MM.1S (cell line): ENCODE measurements around the gene HEPACAM.

ENCODE experiments used
- DNase-seq: peaks from one replicate; pipeline ENCODE4 v3.0.0-alpha.2; 2015
- H2AFZ ChIP-seq: fragments of 300-600 bp; sonication (generic); 2 replicates; pipeline ENCODE4 v1.6.0; 2016; ENCODE audit warnings: antibody characterized with exemption, low read length
- H3F3A ChIP-seq: fragments of 300-600 bp; sonication (generic); 2 replicates; pipeline ENCODE4 v1.6.1; 2016; ENCODE audit warnings: mild to moderate bottlenecking, antibody characterized with exemption, low read length, moderate library complexity, mixed read lengths; ENCODE audit not compliant: insufficient read depth
- H3K27ac ChIP-seq: fragments of 300-600 bp; sonication (generic); 2 replicates; pipeline ENCODE4 v1.5.1; 2016; ENCODE audit warnings: mild to moderate bottlenecking, low read length
- H3K27me3 ChIP-seq: fragments of 300-600 bp; sonication (generic); replicated peaks from 2 replicates; pipeline ENCODE4 v1.6.0; 2016; ENCODE audit warnings: low read length; ENCODE audit not compliant: insufficient read depth
- H3K36me3 ChIP-seq: fragments of 300-600 bp; sonication (generic); replicated peaks from 2 replicates; pipeline ENCODE4 v1.6.1; 2016; ENCODE audit warnings: mild to moderate bottlenecking, low read length, mixed read lengths; ENCODE audit not compliant: insufficient read depth
- H3K4me1 ChIP-seq: fragments of 300-600 bp; sonication (generic); 2 replicates; pipeline ENCODE4 v1.6.1; 2016; ENCODE audit warnings: low read length, mixed read lengths
- H3K4me2 ChIP-seq: fragments of 300-600 bp; sonication (generic); 2 replicates; pipeline ENCODE4 v1.6.0; 2016; ENCODE audit warnings: low read depth, low read length
- H3K4me3 ChIP-seq: fragments of 300-600 bp; sonication (generic); 2 replicates; pipeline ENCODE4 v1.5.1; 2016; ENCODE audit warnings: low read length, mixed read lengths
- H3K79me2 ChIP-seq: fragments of 300-600 bp; sonication (generic); 2 replicates; pipeline ENCODE4 v1.6.1; 2016; ENCODE audit warnings: mixed run types, low read length, mixed read lengths
- H3K9ac ChIP-seq: fragments of 300-600 bp; sonication (generic); 2 replicates; pipeline ENCODE4 v1.6.1; 2016; ENCODE audit warnings: low read length, mixed read lengths
- H3K9me2 ChIP-seq: fragments of 300-600 bp; sonication (generic); replicated peaks from 2 replicates; pipeline ENCODE4 v1.6.1; 2016; ENCODE audit warnings: mild to moderate bottlenecking, low read length, mixed read lengths; ENCODE audit not compliant: insufficient read depth
- H3K9me3 ChIP-seq: fragments of 300-600 bp; sonication (generic); replicated peaks from 2 replicates; pipeline ENCODE4 v1.6.1; 2016; ENCODE audit warnings: mild to moderate bottlenecking, low read length, mixed read lengths; ENCODE audit not compliant: insufficient read depth
- H4K20me1 ChIP-seq: fragments of 300-600 bp; sonication (generic); 2 replicates; pipeline ENCODE4 v1.6.1; 2016; ENCODE audit warnings: mild to moderate bottlenecking, low read length, moderate library complexity, mixed read lengths; ENCODE audit not compliant: insufficient read depth
- EZH2 ChIP-seq: fragments of 300-600 bp; sonication (generic); optimal IDR thresholded peaks from 2 replicates; pipeline ENCODE3; 2017; ENCODE audit warnings: low read depth, mild to moderate bottlenecking, antibody characterized with exemption, low read length, mixed read lengths
- EZH2phosphoT487 ChIP-seq: fragments of 300-600 bp; sonication (generic); IDR thresholded peaks from 2 replicates; pipeline ENCODE4 v1.6.1; 2018; ENCODE audit warnings: antibody characterized with exemption, low read length
- TF ChIP-seq, protein P1 (sequence below): fragments of 300-600 bp; sonication (generic); IDR thresholded peaks from 2 replicates; pipeline ENCODE4 v1.5.1; 2016; ENCODE audit warnings: antibody characterized with exemption, low read length, mixed read lengths

Gene HEPACAM

DNA sequence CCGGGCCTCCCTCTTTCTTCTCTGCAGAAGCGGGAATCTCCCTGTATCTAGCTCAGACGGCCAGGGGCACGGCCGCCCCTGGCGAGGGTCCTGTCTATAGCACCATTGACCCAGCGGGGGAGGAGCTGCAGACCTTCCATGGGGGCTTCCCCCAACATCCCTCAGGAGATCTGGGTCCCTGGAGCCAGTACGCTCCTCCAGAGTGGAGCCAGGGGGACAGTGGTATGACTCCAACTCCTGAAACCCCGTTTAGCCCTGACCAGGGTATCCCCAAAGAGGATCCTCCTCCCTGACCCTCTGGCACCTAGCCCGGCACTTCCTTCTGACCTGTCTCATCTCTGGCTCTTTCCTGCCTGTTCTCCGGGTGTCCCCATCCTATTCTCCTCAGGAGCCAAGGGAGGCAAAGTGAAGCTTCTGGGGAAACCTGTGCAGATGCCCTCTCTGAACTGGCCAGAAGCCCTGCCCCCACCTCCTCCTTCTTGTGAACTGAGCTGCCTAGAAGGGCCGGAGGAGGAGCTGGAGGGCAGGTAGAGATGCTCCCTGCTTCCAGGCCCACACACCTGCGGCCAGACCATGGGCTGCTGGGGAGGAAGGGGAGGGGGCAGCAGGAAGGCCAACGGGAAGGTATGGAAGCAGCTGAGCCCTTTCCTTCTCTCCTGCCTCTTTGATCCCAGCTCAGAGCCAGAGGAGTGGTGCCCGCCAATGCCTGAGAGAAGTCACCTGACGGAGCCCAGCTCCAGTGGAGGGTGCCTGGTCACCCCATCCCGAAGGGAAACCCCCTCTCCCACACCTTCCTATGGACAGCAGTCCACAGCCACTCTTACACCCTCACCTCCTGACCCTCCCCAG is 57.7 kb downstream of the HEPACAM start:
- Histone ChIP-seq H3K4me2 (no peak overlapping the region), H3K9ac (no peak overlapping the region), H3K9me2 (no peaks in the 10 kb centered on the region), H3K4me3 (no peak overlapping the region), H2AFZ (no peak overlapping the region), H4K20me1 (no peaks in the 10 kb centered on the region), H3K4me1 (no peaks in the 10 kb centered on the region), H3F3A (no peaks in the 10 kb centered on the region), H3K27me3 (peaks cover 16% of the 10 kb centered on the region), H3K27ac (no peak overlapping the region), H3K36me3 (no peaks in the 10 kb centered on the region), H3K9me3 (no peaks in the 10 kb centered on the region), H3K79me2 (no peaks in the 10 kb centered on the region)
- DNase-seq, result no peak
- TF ChIP-seq EZH2, result no peak
- TF ChIP-seq, protein P1, sequence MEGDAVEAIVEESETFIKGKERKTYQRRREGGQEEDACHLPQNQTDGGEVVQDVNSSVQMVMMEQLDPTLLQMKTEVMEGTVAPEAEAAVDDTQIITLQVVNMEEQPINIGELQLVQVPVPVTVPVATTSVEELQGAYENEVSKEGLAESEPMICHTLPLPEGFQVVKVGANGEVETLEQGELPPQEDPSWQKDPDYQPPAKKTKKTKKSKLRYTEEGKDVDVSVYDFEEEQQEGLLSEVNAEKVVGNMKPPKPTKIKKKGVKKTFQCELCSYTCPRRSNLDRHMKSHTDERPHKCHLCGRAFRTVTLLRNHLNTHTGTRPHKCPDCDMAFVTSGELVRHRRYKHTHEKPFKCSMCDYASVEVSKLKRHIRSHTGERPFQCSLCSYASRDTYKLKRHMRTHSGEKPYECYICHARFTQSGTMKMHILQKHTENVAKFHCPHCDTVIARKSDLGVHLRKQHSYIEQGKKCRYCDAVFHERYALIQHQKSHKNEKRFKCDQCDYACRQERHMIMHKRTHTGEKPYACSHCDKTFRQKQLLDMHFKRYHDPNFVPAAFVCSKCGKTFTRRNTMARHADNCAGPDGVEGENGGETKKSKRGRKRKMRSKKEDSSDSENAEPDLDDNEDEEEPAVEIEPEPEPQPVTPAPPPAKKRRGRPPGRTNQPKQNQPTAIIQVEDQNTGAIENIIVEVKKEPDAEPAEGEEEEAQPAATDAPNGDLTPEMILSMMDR, result no peak
- no peak for TF ChIP-seq EZH2phosphoT487

DNA sequence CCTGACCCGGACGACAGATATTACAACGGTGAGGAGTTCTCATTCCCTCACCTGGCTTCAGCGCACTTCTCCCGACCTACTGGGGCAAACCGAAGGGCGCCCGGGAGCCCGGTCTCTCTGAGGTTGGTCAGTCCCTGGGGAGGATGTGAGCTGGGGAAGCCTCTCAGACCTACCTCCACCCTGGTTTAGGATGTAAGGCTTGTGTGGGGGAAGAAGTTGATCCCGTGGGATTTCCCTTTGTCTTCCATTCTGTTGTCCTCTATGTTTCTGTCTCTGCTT is 58.3 kb downstream of the HEPACAM start:
- Histone ChIP-seq H2AFZ (no peak overlapping the region), H3K4me1 (no peaks in the 10 kb centered on the region), H3K36me3 (no peaks in the 10 kb centered on the region), H3F3A (no peaks in the 10 kb centered on the region), H3K9ac (no peak overlapping the region), H3K9me2 (no peaks in the 10 kb centered on the region), H3K4me3 (no peak overlapping the region), H3K27ac (no peak overlapping the region), H3K27me3 (peaks cover 21% of the 10 kb centered on the region), H3K79me2 (no peaks in the 10 kb centered on the region), H3K9me3 (no peaks in the 10 kb centered on the region), H4K20me1 (no peaks in the 10 kb centered on the region), H3K4me2 (no peak overlapping the region)
- no peak for TF ChIP-seq EZH2phosphoT487
- TF ChIP-seq EZH2, result no peak
- TF ChIP-seq, protein P1, result no peak
- DNase-seq, result no peak

DNA sequence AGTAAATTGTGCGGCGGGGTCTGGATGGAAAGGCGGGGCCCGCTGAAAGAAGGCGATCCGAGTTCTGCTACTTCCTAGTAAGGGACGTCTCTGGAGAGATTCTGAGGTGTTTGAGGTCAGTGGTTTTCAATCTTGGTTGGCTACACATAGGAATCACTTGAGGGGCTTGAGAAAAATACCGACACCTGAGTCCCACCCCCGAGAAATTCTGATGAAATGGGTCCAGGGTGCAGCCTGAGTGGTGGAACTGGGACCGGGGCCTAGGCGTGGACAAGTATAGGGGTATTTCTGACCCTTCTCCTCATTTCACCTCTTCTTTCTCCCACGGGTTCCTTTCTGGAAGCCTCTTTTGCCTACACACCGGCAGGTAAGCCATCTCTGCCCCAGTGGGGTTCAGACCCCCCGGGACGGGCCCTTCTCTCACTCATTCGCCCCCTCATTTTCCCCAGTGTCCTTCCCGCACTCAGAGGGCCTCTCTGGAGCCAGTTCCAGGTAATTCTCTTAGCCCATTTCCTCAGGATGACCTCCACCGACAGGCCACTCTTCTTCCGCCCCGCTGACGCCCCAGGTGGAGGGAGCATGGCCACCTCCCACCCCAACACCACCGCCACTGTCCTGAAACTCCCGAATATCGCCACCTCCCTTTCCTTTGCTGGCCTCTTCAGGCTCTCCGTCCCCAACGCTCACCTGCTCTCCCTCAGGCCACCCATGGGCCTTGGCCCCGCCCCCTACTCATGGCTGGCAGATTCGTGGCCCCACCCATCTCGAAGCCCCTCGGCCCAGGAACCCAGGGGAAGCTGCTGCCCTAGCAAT is 58.8 kb downstream of the HEPACAM start:
- Histone ChIP-seq H4K20me1 (no peaks in the 10 kb centered on the region), H3F3A (no peaks in the 10 kb centered on the region), H3K9me2 (no peaks in the 10 kb centered on the region), H2AFZ (peak overlapping the region; percentile 77), H3K36me3 (no peaks in the 10 kb centered on the region), H3K4me1 (no peaks in the 10 kb centered on the region), H3K79me2 (no peaks in the 10 kb centered on the region), H3K4me3 (peak overlapping the region; percentile 73), H3K4me2 (peak overlapping the region; percentile 78; the same call in 1 of the 2 replicates), H3K9ac (peak overlapping the region; percentile 59; the same call in 1 of the 2 replicates), H3K9me3 (no peaks in the 10 kb centered on the region), H3K27ac (no peak overlapping the region), H3K27me3 (peaks cover 26% of the 10 kb centered on the region)
- TF ChIP-seq EZH2phosphoT487 (no peak), EZH2 (no peak)
- TF ChIP-seq, protein P1, result no peak
- DNase-seq, result no peak
